Mesothelial cell of epicardium (in vitro differentiated cells): Measurements from ENCODE around the gene KLK4. TPM values are rescaled to one million over a fixed set of nuclear protein-coding genes. Genes with fewer than 3 reads are reported as not detected.

Experiments used
- DNase-seq, 2 experiments: peaks; one replicate each; pipeline ENCODE4 v3.0.0; 2021; ENCODE audit warnings: low spot score in 2 of 2; ENCODE audit not compliant: unreplicated experiment in 2 of 2
- H3K27ac Mint-ChIP-seq: 2 replicates; pipeline ENCODE4 v1.8.0; 2021; ENCODE audit warnings: mixed read lengths
- H3K27me3 Mint-ChIP-seq: 2 replicates; pipeline ENCODE4 v1.8.0; 2021; ENCODE audit warnings: low read depth, mixed read lengths
- H3K36me3 Mint-ChIP-seq: 2 replicates; pipeline ENCODE4 v1.8.0; 2021; ENCODE audit warnings: mixed read lengths
- H3K4me1 Mint-ChIP-seq: 2 replicates; pipeline ENCODE4 v1.8.0; 2021; ENCODE audit warnings: mixed read lengths
- H3K4me3 Mint-ChIP-seq: 2 replicates; pipeline ENCODE4 v1.8.0; 2021; ENCODE audit warnings: mild to moderate bottlenecking, moderate library complexity, mixed read lengths
- H3K9me3 Mint-ChIP-seq: 2 replicates; pipeline ENCODE4 v1.8.0; 2021; ENCODE audit warnings: mixed read lengths
- CTCF ChIP-seq: fragments of 200-600 bp; sonication (generic); IDR thresholded peaks from one replicate; pipeline ENCODE4 v1.5.0; 2021; ENCODE audit warnings: antibody characterized with exemption; ENCODE audit not compliant: unreplicated experiment
- total RNA-seq: library from RNA; stranded (reverse); gene quantifications from 3 replicates; pipeline ENCODE4 v1.2.1, GENCODE V29; 2021

KLK4 gene
- total RNA-seq, 1 donor from 2014 or later, result not detected

DNA sequence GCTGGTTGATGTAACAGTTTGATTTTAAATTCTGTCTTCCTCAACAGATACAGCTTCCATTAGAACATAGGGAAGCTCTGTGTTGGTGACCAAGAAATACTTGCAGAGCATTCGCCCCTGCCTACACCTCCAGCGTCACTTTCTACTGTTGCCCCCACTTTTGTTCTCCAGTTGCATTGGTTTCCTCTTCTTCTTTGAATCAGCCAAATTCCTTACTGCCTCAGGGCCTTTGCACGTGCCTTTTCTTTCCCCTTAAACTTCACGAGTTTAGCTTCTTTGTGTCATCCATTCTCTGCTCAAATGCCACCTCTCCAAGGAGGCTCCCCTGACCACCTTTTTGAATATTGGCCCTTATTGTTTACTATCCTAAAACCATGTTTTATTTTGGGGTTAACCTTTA, 35.9 kb upstream of the KLK4 start:
- Mint-ChIP-seq H3K4me3 (no peak overlapping the region), H3K27me3 (peaks cover 32% of the 10 kb centered on the region), H3K4me1 (peaks cover under 1% of the 10 kb centered on the region), H3K27ac (no peak overlapping the region), H3K36me3 (no peaks in the 10 kb centered on the region), H3K9me3 (peaks cover under 1% of the 10 kb centered on the region)
- DNase-seq, result no peak
- no peak for TF ChIP-seq CTCF

- DNase-seq, result no peak
- no peaks in the 10 kb centered on the region for H3K36me3 Mint-ChIP-seq
- peaks cover 31% of the 10 kb centered on the region for H3K27me3 Mint-ChIP-seq
- no peak overlapping the region for H3K4me3 Mint-ChIP-seq
- no peak overlapping the region for H3K27ac Mint-ChIP-seq
- no peaks in the 10 kb centered on the region for H3K4me1 Mint-ChIP-seq
- TF ChIP-seq CTCF, result no peak
- H3K9me3 Mint-ChIP-seq, result peaks cover 3% of the 10 kb centered on the region
Observed at GRCh38 chr19:50944795-50945194, 33.6 kb upstream of the KLK4 start.

DNA sequence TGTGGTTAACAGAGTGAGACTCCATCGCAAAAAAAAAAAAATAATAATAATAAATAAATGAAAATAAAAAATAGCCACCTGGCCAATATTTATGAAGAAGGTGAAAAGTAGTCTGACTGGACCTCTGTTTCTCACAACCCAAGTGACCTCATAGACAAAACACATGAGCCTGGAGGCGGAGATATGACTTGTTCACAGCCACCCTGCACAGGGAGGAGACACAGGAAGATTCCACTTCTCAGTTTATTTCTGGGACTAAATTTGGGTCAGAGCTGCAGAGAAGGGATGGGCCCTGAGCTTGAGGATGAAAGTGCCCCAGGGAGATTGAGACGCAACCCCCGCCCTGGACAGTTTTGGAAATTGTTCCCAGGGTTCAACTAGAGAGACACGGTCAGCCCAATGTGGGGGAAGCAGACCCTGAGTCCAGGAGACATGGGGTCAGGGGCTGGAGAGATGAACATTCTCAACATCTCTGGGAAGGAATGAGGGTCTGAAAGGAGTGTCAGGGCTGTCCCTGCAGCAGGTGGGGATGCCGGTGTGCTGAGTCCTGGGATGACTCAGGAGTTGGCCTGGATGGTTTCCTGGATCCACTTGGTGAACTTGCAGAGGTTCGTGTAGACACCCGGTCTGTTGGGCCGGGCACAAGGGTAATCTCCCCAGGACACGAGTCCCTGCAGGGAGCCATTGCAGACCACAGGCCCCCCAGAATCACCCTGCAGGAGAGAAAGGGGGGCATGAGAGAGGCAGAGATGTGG, 32.1 kb upstream of the KLK4 start:
- no peaks in the 10 kb centered on the region for H3K36me3 Mint-ChIP-seq

GRCh38 chr19:50939596-50939995, 28.4 kb upstream of the KLK4 start:
- Mint-ChIP-seq H3K9me3 (peaks cover 3% of the 10 kb centered on the region), H3K27ac (no peak overlapping the region), H3K36me3 (no peaks in the 10 kb centered on the region), H3K27me3 (peaks cover 29% of the 10 kb centered on the region), H3K4me3 (no peak overlapping the region), H3K4me1 (no peaks in the 10 kb centered on the region)
- no peak for TF ChIP-seq CTCF
- DNase-seq, result no peak

More for the DNA sequence above, 32.1 kb upstream of the KLK4 start:
- Mint-ChIP-seq H3K27me3 (peaks cover 30% of the 10 kb centered on the region), H3K4me3 (no peak overlapping the region), H3K27ac (no peak overlapping the region), H3K4me1 (no peaks in the 10 kb centered on the region), H3K9me3 (peaks cover 3% of the 10 kb centered on the region)
- DNase-seq, result no peak
- TF ChIP-seq CTCF, result no peak

DNA sequence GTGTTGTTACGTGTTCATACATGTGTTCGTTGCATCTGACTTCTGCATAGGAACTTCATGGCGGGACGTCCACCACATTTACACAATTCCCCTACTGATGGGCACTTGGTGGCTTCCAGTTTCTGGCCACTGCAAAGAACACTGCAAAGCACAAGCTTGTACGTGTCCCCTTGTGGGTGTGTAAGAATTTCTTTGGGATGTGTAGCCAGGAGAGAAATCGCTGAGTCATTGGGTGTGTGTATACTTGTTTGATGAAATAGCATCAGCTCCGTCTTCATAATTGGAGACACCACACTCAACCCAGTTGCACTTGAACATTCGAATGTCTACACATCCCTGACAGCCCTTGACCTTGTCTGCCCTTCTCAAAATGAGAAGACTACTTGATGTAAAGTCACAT, 22.4 kb upstream of the KLK4 start:
- no peak for DNase-seq
- peaks cover 4% of the 10 kb centered on the region for H3K4me1 Mint-ChIP-seq
- H3K36me3 Mint-ChIP-seq, result no peaks in the 10 kb centered on the region
- no peak for TF ChIP-seq CTCF
- H3K27ac Mint-ChIP-seq, result no peak overlapping the region
- H3K4me3 Mint-ChIP-seq, result no peak overlapping the region
- H3K27me3 Mint-ChIP-seq, result peaks cover 36% of the 10 kb centered on the region
- H3K9me3 Mint-ChIP-seq, result no peaks in the 10 kb centered on the region
